ENCODE measurements around the gene NADK. TPM values are rescaled to one million over a fixed set of nuclear protein-coding genes. Genes with fewer than 3 reads are reported as not detected.

Gene NADK
- total and polyA plus RNA-seq, 12 donors = 66.2 to 195 (median 153) TPM

- peak overlapping the region in 1 of 4 donors; percentile 18 for H3K4me3 ChIP-seq
These were observed 2.7 kb downstream of the NADK start for GRCh38 chr1:1775327-1776226.

GRCh38 chr1:1773874-1774273 is 4.4 kb downstream of the NADK start:
- TF ChIP-seq POLR2A (IDR thresholded peaks at IDR 0.05) (no peak), CTCF (IDR thresholded peaks at IDR 0.05) (no peak)

More at GRCh38 chr1:1775327-1776226, 2.7 kb downstream of the NADK start:
- no peak for DNase-seq
- intact Hi-C loops (cut with DNase I) = no loop called here
- peak overlapping the region in 3 of 5 donors; percentile 95 to 98 (median 97) for H3K27ac ChIP-seq
- peaks cover 0 to 17% of the 10 kb centered on the region in 2 donors for H3K36me3 ChIP-seq (replicated peaks in 1 of 2)
- TF ChIP-seq POLR2A (IDR thresholded peaks at IDR 0.05) (no peak), CTCF (IDR thresholded peaks at IDR 0.05) (no peak)
- H3K4me1 ChIP-seq (replicated peaks in 1 of 2) = peaks cover 45 to 52% of the 10 kb centered on the region in 2 donors
- H3K9me3 ChIP-seq (replicated peaks in 1 of 3) = peaks cover 0 to 6% (median 0%) of the 10 kb centered on the region in 3 donors
- no peaks in the 10 kb centered on the region for H3K27me3 ChIP-seq
- WGBS, 4 donors = 62 to 71% (median 66%) methylated on average over 11 of the region's 11 CpGs

GRCh38 chr1:1771096-1771495 is 7.2 kb downstream of the NADK start:
- intact Hi-C loops (cut with DNase I) = no loop called here
- Histone ChIP-seq H3K36me3 (replicated peaks in 1 of 2) (peaks cover 0 to 17% of the 10 kb centered on the region in 2 donors), H3K9me3 (replicated peaks in 1 of 3) (peaks cover 0 to 6% (median 0%) of the 10 kb centered on the region in 3 donors), H3K27ac (no peak overlapping the region), H3K4me3 (no peak overlapping the region), H3K4me1 (replicated peaks in 1 of 2) (peaks cover 18 to 24% of the 10 kb centered on the region in 2 donors), H3K27me3 (no peaks in the 10 kb centered on the region)
- 95 to 100% (median 98%) methylated on average over 3 of the region's 3 CpGs for WGBS, 4 donors
- DNase-seq = no peak
- no peak for TF ChIP-seq POLR2A (IDR thresholded peaks at IDR 0.05)
- no peak for TF ChIP-seq CTCF (IDR thresholded peaks at IDR 0.05)

More at GRCh38 chr1:1773874-1774273, 4.4 kb downstream of the NADK start:
- Histone ChIP-seq H3K27ac (peak overlapping the region in 1 of 5 donors; percentile 11), H3K4me1 (replicated peaks in 1 of 2) (peaks cover 29 to 35% of the 10 kb centered on the region in 2 donors), H3K9me3 (replicated peaks in 1 of 3) (peaks cover 0 to 6% (median 0%) of the 10 kb centered on the region in 3 donors), H3K36me3 (replicated peaks in 1 of 2) (peaks cover 0 to 17% of the 10 kb centered on the region in 2 donors), H3K4me3 (no peak overlapping the region), H3K27me3 (no peaks in the 10 kb centered on the region)
- DNase-seq = no peak
- intact Hi-C loops (cut with DNase I) = no loop called here
- WGBS, 4 donors = 70 to 85% (median 82%) methylated on average over 4 of the region's 4 CpGs

- no peak for TF ChIP-seq POLR2A (IDR thresholded peaks at IDR 0.05)
- no peak for TF ChIP-seq CTCF (IDR thresholded peaks at IDR 0.05)
- DNase-seq = no peak
- Histone ChIP-seq H3K9me3 (replicated peaks in 1 of 3) (peaks cover 0 to 6% (median 0%) of the 10 kb centered on the region in 3 donors), H3K4me3 (no peak overlapping the region), H3K4me1 (replicated peaks in 1 of 2) (peaks cover 8 to 15% of the 10 kb centered on the region in 2 donors), H3K27me3 (no peaks in the 10 kb centered on the region), H3K27ac (no peak overlapping the region), H3K36me3 (replicated peaks in 1 of 2) (peaks cover 0 to 17% of the 10 kb centered on the region in 2 donors)
- intact Hi-C loops (cut with DNase I) = no loop called here
- 96 to 100% (median 98%) methylated on average over 3 of the region's 3 CpGs for WGBS, 4 donors
These were observed 8.2 kb downstream of the NADK start for GRCh38 chr1:1770102-1770501.

All from adrenal gland (tissue), 12 donors.